Epithelial cell of esophagus (primary cell): ENCODE results near the gene OGDHL.

Experiments
- DNase-seq: peaks from one replicate; pipeline ENCODE4 v3.0.0; 2010; ENCODE audit warnings: low read depth
- H3K4me3 ChIP-seq: 2 replicates; pipeline ENCODE4 v1.5.1; 2011; ENCODE audit warnings: mild to moderate bottlenecking, low read length, control low read depth
- TF ChIP-seq, protein P1 (sequence below): IDR thresholded peaks from 2 replicates; pipeline ENCODE4 v1.5.1; 2011; ENCODE audit warnings: low read depth, mild to moderate bottlenecking, low read length, control low read depth, inconsistent platforms; ENCODE audit not compliant: insufficient read depth; ENCODE audit errors: missing control alignments

OGDHL gene

DNA sequence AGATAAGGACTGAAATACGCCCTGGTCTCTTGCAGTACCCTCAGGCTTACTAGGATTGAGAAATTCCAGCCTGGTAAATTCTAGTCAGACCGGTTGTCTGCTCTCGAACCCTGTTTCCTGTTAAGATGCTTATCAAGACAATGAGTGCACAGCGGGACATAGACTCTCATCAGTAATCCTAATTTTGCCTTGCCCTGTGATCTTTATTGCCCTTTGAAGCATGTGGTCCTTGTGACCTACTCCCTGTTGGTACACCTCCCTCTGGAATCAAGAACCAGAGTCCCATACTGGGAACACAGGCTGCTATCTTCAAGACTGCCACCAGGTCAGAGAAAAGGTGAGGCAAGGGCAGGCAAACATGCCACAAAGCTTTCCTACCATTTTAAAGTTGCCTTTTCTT lies 75.5 kb downstream of the OGDHL start:
- no peak for DNase-seq
- TF ChIP-seq, protein P1, sequence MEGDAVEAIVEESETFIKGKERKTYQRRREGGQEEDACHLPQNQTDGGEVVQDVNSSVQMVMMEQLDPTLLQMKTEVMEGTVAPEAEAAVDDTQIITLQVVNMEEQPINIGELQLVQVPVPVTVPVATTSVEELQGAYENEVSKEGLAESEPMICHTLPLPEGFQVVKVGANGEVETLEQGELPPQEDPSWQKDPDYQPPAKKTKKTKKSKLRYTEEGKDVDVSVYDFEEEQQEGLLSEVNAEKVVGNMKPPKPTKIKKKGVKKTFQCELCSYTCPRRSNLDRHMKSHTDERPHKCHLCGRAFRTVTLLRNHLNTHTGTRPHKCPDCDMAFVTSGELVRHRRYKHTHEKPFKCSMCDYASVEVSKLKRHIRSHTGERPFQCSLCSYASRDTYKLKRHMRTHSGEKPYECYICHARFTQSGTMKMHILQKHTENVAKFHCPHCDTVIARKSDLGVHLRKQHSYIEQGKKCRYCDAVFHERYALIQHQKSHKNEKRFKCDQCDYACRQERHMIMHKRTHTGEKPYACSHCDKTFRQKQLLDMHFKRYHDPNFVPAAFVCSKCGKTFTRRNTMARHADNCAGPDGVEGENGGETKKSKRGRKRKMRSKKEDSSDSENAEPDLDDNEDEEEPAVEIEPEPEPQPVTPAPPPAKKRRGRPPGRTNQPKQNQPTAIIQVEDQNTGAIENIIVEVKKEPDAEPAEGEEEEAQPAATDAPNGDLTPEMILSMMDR, result no peak
- H3K4me3 ChIP-seq, result no peak overlapping the region
